ENCODE measurements around the gene DVL1. TPM values are rescaled to one million over a fixed set of nuclear protein-coding genes. Genes with fewer than 3 reads are reported as not detected.

Gene DVL1
- total RNA-seq, 1 experiment from 2014 or later, result 71.0 TPM

DNA sequence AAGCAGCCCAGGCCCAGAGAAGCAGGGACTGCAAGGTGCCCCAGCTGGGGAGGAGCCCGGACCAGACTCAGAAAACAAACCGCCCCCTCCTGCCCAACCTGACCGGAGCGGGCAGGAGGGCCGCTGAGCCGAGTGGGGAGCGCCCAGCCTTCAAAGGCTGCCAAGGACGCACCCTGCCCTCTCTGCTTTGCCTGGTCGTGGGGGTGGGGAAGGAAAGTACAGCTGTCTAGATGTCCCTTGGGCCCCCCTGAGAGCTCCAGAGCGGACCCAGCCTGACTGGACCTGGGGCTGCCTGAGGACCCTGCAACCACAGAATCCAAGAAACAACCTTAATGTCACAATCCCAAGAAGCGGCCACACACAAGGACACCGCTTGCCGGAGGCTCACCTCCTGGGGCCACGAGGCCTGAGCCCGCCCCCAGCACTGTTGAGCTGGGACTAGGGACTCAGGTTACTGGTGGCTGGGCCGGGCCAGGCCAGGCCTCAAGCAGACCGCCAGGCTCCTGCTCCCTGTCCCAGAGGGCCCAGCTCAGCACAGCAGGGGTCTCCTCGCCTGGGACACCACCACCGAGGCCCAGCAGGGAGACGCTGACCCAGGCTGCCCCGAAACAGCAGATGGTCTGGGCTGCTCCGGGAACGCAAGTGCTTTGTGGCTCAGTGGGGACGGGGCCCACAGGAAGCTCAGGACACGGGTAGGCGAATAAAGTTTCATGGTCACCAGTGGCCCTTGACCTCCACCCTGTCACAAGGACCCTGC is 1.4 kb downstream of the DVL1 start:
- Mint-ChIP-seq H3K4me3 (peak overlapping the region; percentile 72 to 84), H3K27me3 (ENCODE audit: low read depth) (peaks cover 8% of the 10 kb centered on the region), H3K4me1 (peaks cover 15 to 28% of the 10 kb centered on the region in 2 experiments), H3K36me3 (ENCODE audit: insufficient read depth in 1 of 3, low read depth in 3 of 3) (peaks cover under 1 to 9% (median 3%) of the 10 kb centered on the region in 3 experiments; a peak in 3 of 7 replicates), H3K9me3 (no peaks in the 10 kb centered on the region), H3K27ac (peak overlapping the region in 1 of 3 experiments; percentile 83; a peak in 2 of 7 replicates)
- TF ChIP-seq, protein P1, sequence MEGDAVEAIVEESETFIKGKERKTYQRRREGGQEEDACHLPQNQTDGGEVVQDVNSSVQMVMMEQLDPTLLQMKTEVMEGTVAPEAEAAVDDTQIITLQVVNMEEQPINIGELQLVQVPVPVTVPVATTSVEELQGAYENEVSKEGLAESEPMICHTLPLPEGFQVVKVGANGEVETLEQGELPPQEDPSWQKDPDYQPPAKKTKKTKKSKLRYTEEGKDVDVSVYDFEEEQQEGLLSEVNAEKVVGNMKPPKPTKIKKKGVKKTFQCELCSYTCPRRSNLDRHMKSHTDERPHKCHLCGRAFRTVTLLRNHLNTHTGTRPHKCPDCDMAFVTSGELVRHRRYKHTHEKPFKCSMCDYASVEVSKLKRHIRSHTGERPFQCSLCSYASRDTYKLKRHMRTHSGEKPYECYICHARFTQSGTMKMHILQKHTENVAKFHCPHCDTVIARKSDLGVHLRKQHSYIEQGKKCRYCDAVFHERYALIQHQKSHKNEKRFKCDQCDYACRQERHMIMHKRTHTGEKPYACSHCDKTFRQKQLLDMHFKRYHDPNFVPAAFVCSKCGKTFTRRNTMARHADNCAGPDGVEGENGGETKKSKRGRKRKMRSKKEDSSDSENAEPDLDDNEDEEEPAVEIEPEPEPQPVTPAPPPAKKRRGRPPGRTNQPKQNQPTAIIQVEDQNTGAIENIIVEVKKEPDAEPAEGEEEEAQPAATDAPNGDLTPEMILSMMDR (conservative IDR thresholded peaks at IDR 0.05), result no peak
- Histone ChIP-seq H3K56ac (ENCODE audit: insufficient read length, low read depth, low read length) (no peak overlapping the region), H3K9me3 (ENCODE audit: control insufficient read depth, low read depth, low read length) (no peaks in the 10 kb centered on the region), H2BK120ac (ENCODE audit: low read depth, low read length, poor library complexity, severe bottlenecking) (no peak overlapping the region), H4K5ac (ENCODE audit: insufficient read length, low read depth, low read length) (no peak overlapping the region), H2AK5ac (ENCODE audit: insufficient read length, low read length) (no peak overlapping the region), H2BK5ac (ENCODE audit: insufficient read length, low read length) (no peak overlapping the region), H2BK15ac (ENCODE audit: low read depth, low read length) (no peak overlapping the region), H3K14ac (ENCODE audit: insufficient read depth, low read length) (no peak overlapping the region; the same call in 1 of the 2 replicates), H4K20me1 (ENCODE audit: control insufficient read depth, insufficient read depth, insufficient read length) (peaks cover 3% of the 10 kb centered on the region), H3K23ac (ENCODE audit: insufficient read length, low read depth, low read length) (no peak overlapping the region), H3K4me1 (ENCODE audit: insufficient read depth, low read length) (no peaks in the 10 kb centered on the region; the same call in 1 of the 2 replicates), H3K4ac (ENCODE audit: low read depth, low read length) (no peak overlapping the region), H4K8ac (replicated peaks; ENCODE audit: insufficient read length, low read depth, low read length) (no peak overlapping the region), H3K79me1 (ENCODE audit: insufficient read depth, low read depth, low read length, poor library complexity, severe bottlenecking) (peaks cover 13% of the 10 kb centered on the region), H2AFZ (ENCODE audit: low read length) (no peak overlapping the region), H2BK12ac (ENCODE audit: insufficient read length, low read depth, low read length) (no peak overlapping the region), H3K18ac (ENCODE audit: insufficient read length, low read depth, low read length) (no peak overlapping the region), H3K23me2 (ENCODE audit: insufficient read length, low read depth, low read length, poor library complexity, severe bottlenecking) (peaks cover 9% of the 10 kb centered on the region), H3K27me3 (ENCODE audit: insufficient read depth, low read length) (no peaks in the 10 kb centered on the region), H3K79me2 (ENCODE audit: insufficient read depth, low read length) (peaks cover 3% of the 10 kb centered on the region; the same call in 1 of the 2 replicates), H3K4me2 (ENCODE audit: insufficient read depth, insufficient read length, low read length) (peak overlapping the region; percentile 90), H3K27ac (ENCODE audit: insufficient read length, low read depth, low read length) (no peak overlapping the region), H4K91ac (ENCODE audit: insufficient read length, low read depth, low read length) (no peak overlapping the region), H3T11ph (ENCODE audit: low read length) (no peak overlapping the region), H3K9ac (ENCODE audit: extremely low read depth, insufficient read length, low read length) (no peak overlapping the region), H2BK20ac (ENCODE audit: low read depth, low read length, poor library complexity, severe bottlenecking) (no peak overlapping the region)
- peak; percentile 70 for DNase-seq
- WGBS (ENCODE audit: extremely low coverage, insufficient read length, low lambda C conversion rate), result no CpG with 5 or more reads among the region's 26 CpGs
